ENCODE measurements around the gene ARHGAP4. TPM values are rescaled to one million over a fixed set of nuclear protein-coding genes. Genes with fewer than 3 reads are reported as not detected.
A peak's percentile ranks its signal among the peaks of the same experiment; 100 is the strongest.

Gene ARHGAP4
- total RNA-seq, 1 experiment from 2014 or later, result 47.0 TPM

DNA sequence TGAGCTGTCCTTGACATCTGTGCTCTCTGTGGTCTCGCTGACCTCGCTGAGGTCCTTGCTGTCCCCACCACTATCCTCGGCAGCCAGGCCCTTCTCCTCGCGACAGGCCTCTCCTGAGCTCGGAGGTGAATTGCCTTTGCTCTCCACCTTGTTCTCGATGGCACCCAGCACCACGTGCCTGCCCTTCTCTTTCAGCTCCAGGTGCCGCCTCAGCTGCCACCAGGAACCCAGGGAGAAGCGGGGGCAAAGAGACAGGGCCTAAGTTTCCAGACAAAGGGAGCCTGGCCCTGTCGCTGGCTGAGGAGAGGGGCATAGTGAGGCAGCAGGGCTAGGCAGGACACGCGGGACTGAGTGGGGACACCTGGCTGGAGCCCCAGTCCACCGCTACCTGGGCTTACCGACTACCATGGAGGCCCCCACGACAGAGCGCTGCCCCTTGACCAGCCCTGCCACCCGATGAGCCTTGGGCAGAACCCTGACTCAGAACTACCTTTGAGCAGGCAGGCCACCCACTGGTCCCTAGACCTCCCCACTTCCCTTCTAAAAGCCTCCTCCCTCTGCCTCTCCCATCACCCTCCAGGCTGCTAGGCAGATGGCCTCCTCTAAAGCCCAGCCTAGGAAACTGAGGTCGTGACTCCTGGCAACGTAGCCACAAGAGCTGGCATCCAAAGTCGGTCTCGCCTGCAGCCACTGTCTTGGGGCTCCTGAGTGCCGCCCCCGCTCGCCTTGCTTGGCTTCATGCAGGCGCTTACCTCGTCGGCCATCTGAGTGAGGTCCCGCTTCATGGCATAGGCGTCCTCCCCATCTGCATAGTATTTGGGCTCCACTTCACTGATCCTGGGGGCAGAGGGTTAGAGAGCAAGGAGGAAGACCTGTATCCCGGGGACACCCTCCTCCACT lies 4.2 kb upstream of the ARHGAP4 start:
- intact Hi-C loops (cut with micrococcal nuclease; ENCODE audit: unreplicated experiment), result no loop called here
- Histone ChIP-seq H3K36me3 (ENCODE audit: low read depth) (no peaks in the 10 kb centered on the region), H3K9me2 (ENCODE audit: insufficient read depth) (no peaks in the 10 kb centered on the region), H3K27ac (no peak overlapping the region), H3F3A (ENCODE audit: insufficient read depth, low read depth) (peaks cover 18% of the 10 kb centered on the region; the same call in 1 of the 2 replicates), H4K20me1 (ENCODE audit: insufficient read depth) (no peaks in the 10 kb centered on the region; the same call in 1 of the 2 replicates), H3K4me1 (replicated peaks; ENCODE audit: insufficient read depth) (peaks cover 17% of the 10 kb centered on the region; the same call in 1 of the 2 replicates), H2AFZ (no peak overlapping the region), H3K9me3 (ENCODE audit: insufficient read depth, low read depth) (no peaks in the 10 kb centered on the region), H3K4me3 (no peak overlapping the region), H3K79me2 (ENCODE audit: low read depth) (peaks cover 23% of the 10 kb centered on the region), H3K4me2 (no peak overlapping the region), H3K27me3 (ENCODE audit: insufficient read depth, low read depth) (no peaks in the 10 kb centered on the region)
- TF ChIP-seq, protein P1, sequence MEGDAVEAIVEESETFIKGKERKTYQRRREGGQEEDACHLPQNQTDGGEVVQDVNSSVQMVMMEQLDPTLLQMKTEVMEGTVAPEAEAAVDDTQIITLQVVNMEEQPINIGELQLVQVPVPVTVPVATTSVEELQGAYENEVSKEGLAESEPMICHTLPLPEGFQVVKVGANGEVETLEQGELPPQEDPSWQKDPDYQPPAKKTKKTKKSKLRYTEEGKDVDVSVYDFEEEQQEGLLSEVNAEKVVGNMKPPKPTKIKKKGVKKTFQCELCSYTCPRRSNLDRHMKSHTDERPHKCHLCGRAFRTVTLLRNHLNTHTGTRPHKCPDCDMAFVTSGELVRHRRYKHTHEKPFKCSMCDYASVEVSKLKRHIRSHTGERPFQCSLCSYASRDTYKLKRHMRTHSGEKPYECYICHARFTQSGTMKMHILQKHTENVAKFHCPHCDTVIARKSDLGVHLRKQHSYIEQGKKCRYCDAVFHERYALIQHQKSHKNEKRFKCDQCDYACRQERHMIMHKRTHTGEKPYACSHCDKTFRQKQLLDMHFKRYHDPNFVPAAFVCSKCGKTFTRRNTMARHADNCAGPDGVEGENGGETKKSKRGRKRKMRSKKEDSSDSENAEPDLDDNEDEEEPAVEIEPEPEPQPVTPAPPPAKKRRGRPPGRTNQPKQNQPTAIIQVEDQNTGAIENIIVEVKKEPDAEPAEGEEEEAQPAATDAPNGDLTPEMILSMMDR (conservative IDR thresholded peaks at IDR 0.05), result no peak
- TF ChIP-seq EZH2 (IDR thresholded peaks at IDR 0.05; ENCODE audit: low read depth), result no peak
- ChIA-PET POLR2A (ENCODE audit: unreplicated experiment) (no interaction called here), CTCF (no interaction called here)
- DNase-seq, result no peak
- no TSS peak for BruUV-seq (replicated peaks)

DNA sequence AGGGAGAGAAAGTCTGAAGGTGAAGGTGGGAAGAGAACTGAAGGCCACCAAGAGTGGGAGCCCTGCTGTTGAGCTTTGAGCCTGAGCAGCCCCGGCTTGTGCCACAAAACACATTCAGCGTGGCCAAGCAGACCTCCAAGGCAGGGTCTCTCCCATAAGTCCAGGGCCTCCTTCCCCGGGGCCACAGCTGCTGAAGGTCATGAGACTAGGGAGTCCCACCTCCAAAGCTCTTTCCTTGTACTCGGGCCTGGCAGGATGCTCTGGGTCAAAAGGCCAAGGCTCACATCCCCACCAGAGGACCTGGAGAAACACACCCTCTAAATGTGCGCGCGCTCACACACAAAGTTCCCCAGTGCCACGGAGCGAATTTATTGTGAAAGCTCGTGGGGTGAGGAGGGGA lies 3.5 kb upstream of the ARHGAP4 start:
- no peaks in the 10 kb centered on the region for H3K27me3 ChIP-seq (ENCODE audit: insufficient read depth, low read depth)
- intact Hi-C loops (cut with micrococcal nuclease; ENCODE audit: unreplicated experiment), result loop anchor here (2.0 kb wide), 2 partner anchors 29 to 45 kb away; no protein-coding TSS in a partner anchor
- ChIA-PET POLR2A (ENCODE audit: unreplicated experiment) (no interaction called here), CTCF (interaction anchor here (0.6 kb wide), 1 partner anchor 21 kb away, joined by 4 read pairs; no protein-coding TSS in a partner anchor)
- H3K36me3 ChIP-seq (ENCODE audit: low read depth), result no peaks in the 10 kb centered on the region
- BruUV-seq (replicated peaks), result no TSS peak
- H3K4me3 ChIP-seq, result no peak overlapping the region
- H3K4me2 ChIP-seq, result peak overlapping the region; percentile 55; the same call in 1 of the 2 replicates
- H2AFZ ChIP-seq, result no peak overlapping the region
- peaks cover 18% of the 10 kb centered on the region; the same call in 1 of the 2 replicates for H3F3A ChIP-seq (ENCODE audit: insufficient read depth, low read depth)
- peaks cover 23% of the 10 kb centered on the region for H3K79me2 ChIP-seq (ENCODE audit: low read depth)
- DNase-seq, result no peak
- H3K9me3 ChIP-seq (ENCODE audit: insufficient read depth, low read depth), result no peaks in the 10 kb centered on the region
- H4K20me1 ChIP-seq (ENCODE audit: insufficient read depth), result no peaks in the 10 kb centered on the region; the same call in 1 of the 2 replicates
- no peak overlapping the region for H3K27ac ChIP-seq
- peaks cover 17% of the 10 kb centered on the region; the same call in 1 of the 2 replicates for H3K4me1 ChIP-seq (replicated peaks; ENCODE audit: insufficient read depth)
- no peak for TF ChIP-seq EZH2 (IDR thresholded peaks at IDR 0.05; ENCODE audit: low read depth)
- TF ChIP-seq, protein P1 (conservative IDR thresholded peaks at IDR 0.05), result no peak
- no peaks in the 10 kb centered on the region for H3K9me2 ChIP-seq (ENCODE audit: insufficient read depth)

DNA sequence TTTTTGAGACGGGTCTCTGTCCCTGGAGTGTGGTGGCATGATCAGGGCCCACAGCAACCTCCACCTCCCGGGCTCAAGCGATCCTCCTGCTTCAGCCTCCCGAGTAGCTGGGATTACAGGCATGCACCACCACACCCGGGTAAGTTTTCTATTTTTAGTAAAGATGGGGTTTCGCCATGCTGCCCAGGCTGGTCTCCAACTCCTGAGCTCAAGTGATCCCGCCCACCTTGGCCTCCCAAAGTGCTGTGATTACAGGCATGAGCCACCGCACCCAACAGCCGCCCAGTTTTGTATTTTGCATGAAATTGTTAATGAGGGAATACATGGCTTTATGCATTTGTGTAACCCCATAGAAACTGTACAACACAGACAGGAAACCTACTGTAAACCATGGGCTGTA lies 2.8 kb upstream of the ARHGAP4 start:
- H2AFZ ChIP-seq, result no peak overlapping the region
- no peaks in the 10 kb centered on the region for H3K36me3 ChIP-seq (ENCODE audit: low read depth)
- TF ChIP-seq EZH2 (IDR thresholded peaks at IDR 0.05; ENCODE audit: low read depth), result no peak
- TF ChIP-seq, protein P1 (conservative IDR thresholded peaks at IDR 0.05), result no peak
- ChIA-PET CTCF (interaction anchor here (0.6 to 0.9 kb wide), 3 partner anchors 18 to 220 kb away, joined by 3 read pairs; no protein-coding TSS in a partner anchor), POLR2A (ENCODE audit: unreplicated experiment) (interaction anchor here (0.9 kb wide), 1 partner anchor 135 kb away, joined by 4 read pairs; the partner anchor contains the start of genes IDH3G and SSR4)
- BruUV-seq (replicated peaks), result no TSS peak
- intact Hi-C loops (cut with micrococcal nuclease; ENCODE audit: unreplicated experiment), result loop anchor here (1.0 to 2.0 kb wide), 4 partner anchors 28 to 165 kb away; partner anchors contain the start of genes IDH3G, PLXNB3 and SSR4
- no peak overlapping the region for H3K4me3 ChIP-seq
- peak overlapping the region; percentile 55 for H3K4me2 ChIP-seq
- H3K4me1 ChIP-seq (replicated peaks; ENCODE audit: insufficient read depth), result peaks cover 17% of the 10 kb centered on the region; the same call in 1 of the 2 replicates
- H3K27me3 ChIP-seq (ENCODE audit: insufficient read depth, low read depth), result no peaks in the 10 kb centered on the region
- H3K9me2 ChIP-seq (ENCODE audit: insufficient read depth), result no peaks in the 10 kb centered on the region
- 0 out of 2 replicates have a peak overlapping the region, but pooled peaks have one; percentile 12 for H3K27ac ChIP-seq
- H3K79me2 ChIP-seq (ENCODE audit: low read depth), result peaks cover 15% of the 10 kb centered on the region
- DNase-seq, result no peak
- H3K9me3 ChIP-seq (ENCODE audit: insufficient read depth, low read depth), result no peaks in the 10 kb centered on the region
- H4K20me1 ChIP-seq (ENCODE audit: insufficient read depth), result no peaks in the 10 kb centered on the region
- H3F3A ChIP-seq (ENCODE audit: insufficient read depth, low read depth), result peaks cover 18% of the 10 kb centered on the region; the same call in 1 of the 2 replicates
